Bronchial epithelial cell (primary cell): Measurements from ENCODE around the gene SLC5A6. TPM values are rescaled to one million over a fixed set of nuclear protein-coding genes. Genes with fewer than 3 reads are reported as not detected.
A peak's percentile ranks its signal among the peaks of the same experiment; 100 is the strongest.

Experiments
- DNase-seq: peaks from one replicate; pipeline ENCODE4 v3.0.0-alpha.2; 2010; ENCODE audit warnings: low read depth
- FAIRE-seq: peaks from 2 replicates; lab custom pipeline; 2011; peaks lifted over from hg19 to GRCh38; lab: Jason Lieb, UNC
- H3K27me3 ChIP-seq: 2 replicates; pipeline ENCODE4 v1.5.1; 2011; ENCODE audit warnings: low read length; ENCODE audit not compliant: control insufficient read depth, insufficient read depth
- H3K36me3 ChIP-seq: 2 replicates; pipeline ENCODE4 v1.5.1; 2011; ENCODE audit warnings: low read length; ENCODE audit not compliant: control insufficient read depth, insufficient read depth
- H3K4me3 ChIP-seq: 2 replicates; pipeline ENCODE4 v1.5.1; 2011; ENCODE audit warnings: mild to moderate bottlenecking, low read depth, low read length, control low read depth
- CTCF ChIP-seq: IDR thresholded peaks from 2 replicates; pipeline ENCODE4 v1.5.1; 2011; ENCODE audit warnings: mild to moderate bottlenecking, moderate library complexity, low read length, control low read depth, inconsistent platforms; ENCODE audit not compliant: insufficient read depth, severe bottlenecking
- total RNA-seq: library from RNA; depleted of rRNA; stranded (reverse); fragments of >200 nt; gene quantifications from 2 replicates; pipeline ENCODE4 v1.2.1, GENCODE V29; 2014

Gene SLC5A6
- total RNA-seq, 1 donor from 2014 or later, result 21.1 TPM

- Histone ChIP-seq H3K27me3 (no peaks in the 10 kb centered on the region), H3K4me3 (no peak overlapping the region), H3K36me3 (peaks cover 48% of the 10 kb centered on the region)
- TF ChIP-seq CTCF, result no peak
- DNase-seq, result no peak
- peak; percentile 18 for FAIRE-seq
Measured at GRCh38 chr2:27241761-27242613, 29.9 kb upstream of the SLC5A6 start.

GRCh38 chr2:27240406-27240805, 28.3 kb upstream of the SLC5A6 start:
- Histone ChIP-seq H3K4me3 (no peak overlapping the region), H3K36me3 (peaks cover 58% of the 10 kb centered on the region), H3K27me3 (no peaks in the 10 kb centered on the region)
- no peak for DNase-seq
- FAIRE-seq, result no peak
- no peak for TF ChIP-seq CTCF

GRCh38 chr2:27238976-27239375, 26.9 kb upstream of the SLC5A6 start:
- DNase-seq (no peak), FAIRE-seq (no peak)
- TF ChIP-seq CTCF, result no peak
- Histone ChIP-seq H3K36me3 (peaks cover 65% of the 10 kb centered on the region), H3K4me3 (no peak overlapping the region), H3K27me3 (no peaks in the 10 kb centered on the region)

GRCh38 chr2:27237341-27237945, 25.4 kb upstream of the SLC5A6 start:
- FAIRE-seq (no peak), DNase-seq (no peak)
- H3K4me3 ChIP-seq, result no peak overlapping the region
- H3K36me3 ChIP-seq, result peaks cover 69% of the 10 kb centered on the region
- H3K27me3 ChIP-seq, result no peaks in the 10 kb centered on the region
- TF ChIP-seq CTCF, result no peak

GRCh38 chr2:27236626-27237025, 24.6 kb upstream of the SLC5A6 start:
- FAIRE-seq, result no peak
- H3K36me3 ChIP-seq, result peaks cover 74% of the 10 kb centered on the region
- no peaks in the 10 kb centered on the region for H3K27me3 ChIP-seq
- TF ChIP-seq CTCF, result no peak
- no peak overlapping the region for H3K4me3 ChIP-seq
- DNase-seq, result no peak

GRCh38 chr2:27236136-27236535, 24.1 kb upstream of the SLC5A6 start:
- H3K36me3 ChIP-seq, result peaks cover 75% of the 10 kb centered on the region
- H3K27me3 ChIP-seq, result no peaks in the 10 kb centered on the region
- no peak for TF ChIP-seq CTCF
- no peak for DNase-seq
- no peak for FAIRE-seq
- no peak overlapping the region for H3K4me3 ChIP-seq
